ENCODE results near the gene DSCAML1.

DSCAML1 gene

DNA sequence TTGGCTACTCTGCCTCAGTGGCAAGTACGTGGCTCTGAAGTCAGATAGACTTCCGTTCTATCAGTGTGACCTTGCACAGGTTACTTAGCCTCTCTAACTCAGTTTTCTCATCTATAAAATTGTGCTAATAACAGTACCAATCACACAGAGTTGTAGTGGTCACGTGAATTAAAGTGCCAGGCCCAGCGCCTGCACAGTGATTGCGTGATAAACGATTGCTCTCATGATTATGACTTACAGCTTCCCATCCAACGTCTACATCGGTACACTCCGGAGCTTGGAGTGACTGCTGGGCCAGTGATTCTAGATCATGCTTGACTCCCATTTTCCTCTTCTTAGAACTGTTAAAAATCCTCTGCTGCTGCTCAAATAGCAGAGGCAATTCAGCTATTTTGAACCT is 247.6 kb downstream of the DSCAML1 start:
- no peak for DNase-seq
- TF ChIP-seq, protein P1, sequence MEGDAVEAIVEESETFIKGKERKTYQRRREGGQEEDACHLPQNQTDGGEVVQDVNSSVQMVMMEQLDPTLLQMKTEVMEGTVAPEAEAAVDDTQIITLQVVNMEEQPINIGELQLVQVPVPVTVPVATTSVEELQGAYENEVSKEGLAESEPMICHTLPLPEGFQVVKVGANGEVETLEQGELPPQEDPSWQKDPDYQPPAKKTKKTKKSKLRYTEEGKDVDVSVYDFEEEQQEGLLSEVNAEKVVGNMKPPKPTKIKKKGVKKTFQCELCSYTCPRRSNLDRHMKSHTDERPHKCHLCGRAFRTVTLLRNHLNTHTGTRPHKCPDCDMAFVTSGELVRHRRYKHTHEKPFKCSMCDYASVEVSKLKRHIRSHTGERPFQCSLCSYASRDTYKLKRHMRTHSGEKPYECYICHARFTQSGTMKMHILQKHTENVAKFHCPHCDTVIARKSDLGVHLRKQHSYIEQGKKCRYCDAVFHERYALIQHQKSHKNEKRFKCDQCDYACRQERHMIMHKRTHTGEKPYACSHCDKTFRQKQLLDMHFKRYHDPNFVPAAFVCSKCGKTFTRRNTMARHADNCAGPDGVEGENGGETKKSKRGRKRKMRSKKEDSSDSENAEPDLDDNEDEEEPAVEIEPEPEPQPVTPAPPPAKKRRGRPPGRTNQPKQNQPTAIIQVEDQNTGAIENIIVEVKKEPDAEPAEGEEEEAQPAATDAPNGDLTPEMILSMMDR (IDR thresholded peaks at IDR 0.05; ENCODE audit: low read depth, low read length): no peak
- Histone ChIP-seq H3K4me3 (ENCODE audit: low read depth, low read length) (no peak overlapping the region), H3K27me3 (no peaks in the 10 kb centered on the region), H3K9me3 (no peaks in the 10 kb centered on the region), H3K36me3 (no peaks in the 10 kb centered on the region), H3K4me1 (no peaks in the 10 kb centered on the region)

DNA sequence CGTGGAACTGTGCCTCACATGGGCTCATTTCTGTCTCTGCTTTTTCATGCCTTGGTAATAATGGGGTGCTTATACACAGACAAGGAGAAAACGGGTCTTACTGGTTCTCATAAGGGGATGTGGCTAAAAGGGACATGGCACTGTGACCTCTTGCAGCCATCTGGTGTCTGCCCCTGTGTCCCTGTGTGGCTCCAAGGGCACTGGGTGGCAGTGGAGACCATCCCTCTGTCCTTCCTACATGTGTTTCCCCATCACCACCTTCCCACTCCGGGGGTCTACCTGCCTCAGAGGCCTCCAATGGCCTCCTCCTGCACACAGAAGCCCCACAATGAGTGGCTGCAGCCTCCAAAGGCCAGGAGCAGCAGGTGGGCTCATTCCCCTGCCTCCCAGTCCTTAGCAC is 248.1 kb downstream of the DSCAML1 start:
- Histone ChIP-seq H3K4me3 (ENCODE audit: low read depth, low read length) (no peak overlapping the region), H3K9me3 (no peaks in the 10 kb centered on the region), H3K27me3 (no peaks in the 10 kb centered on the region), H3K36me3 (no peaks in the 10 kb centered on the region), H3K4me1 (peaks cover 5% of the 10 kb centered on the region)
- TF ChIP-seq, protein P1 (IDR thresholded peaks at IDR 0.05; ENCODE audit: low read depth, low read length): no peak
- no peak for DNase-seq

DNA sequence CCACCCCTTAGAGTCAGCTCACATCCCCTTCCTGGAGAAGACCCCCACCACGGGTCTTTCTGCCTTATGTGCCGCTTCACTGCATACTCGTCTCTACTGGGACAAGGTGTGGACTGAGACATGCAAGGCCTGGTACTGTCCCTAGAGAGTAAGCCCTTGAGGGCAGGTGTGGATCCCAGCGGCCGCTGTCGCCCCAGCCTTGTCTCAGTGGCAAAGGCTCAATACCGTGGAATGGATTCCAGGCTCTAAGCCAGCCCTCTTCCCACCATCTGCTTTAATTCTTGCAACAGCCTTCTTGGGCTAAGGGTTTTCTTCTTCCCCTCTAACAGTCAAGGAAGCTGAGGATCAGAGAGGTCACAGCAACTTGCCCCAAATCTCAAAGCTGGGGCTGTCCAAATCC is 249.1 kb downstream of the DSCAML1 start:
- no peak for DNase-seq
- Histone ChIP-seq H3K4me1 (peaks cover 5% of the 10 kb centered on the region), H3K36me3 (no peaks in the 10 kb centered on the region), H3K9me3 (no peaks in the 10 kb centered on the region), H3K27me3 (no peaks in the 10 kb centered on the region), H3K4me3 (ENCODE audit: low read depth, low read length) (no peak overlapping the region)
- TF ChIP-seq, protein P1 (IDR thresholded peaks at IDR 0.05; ENCODE audit: low read depth, low read length): no peak

DNA sequence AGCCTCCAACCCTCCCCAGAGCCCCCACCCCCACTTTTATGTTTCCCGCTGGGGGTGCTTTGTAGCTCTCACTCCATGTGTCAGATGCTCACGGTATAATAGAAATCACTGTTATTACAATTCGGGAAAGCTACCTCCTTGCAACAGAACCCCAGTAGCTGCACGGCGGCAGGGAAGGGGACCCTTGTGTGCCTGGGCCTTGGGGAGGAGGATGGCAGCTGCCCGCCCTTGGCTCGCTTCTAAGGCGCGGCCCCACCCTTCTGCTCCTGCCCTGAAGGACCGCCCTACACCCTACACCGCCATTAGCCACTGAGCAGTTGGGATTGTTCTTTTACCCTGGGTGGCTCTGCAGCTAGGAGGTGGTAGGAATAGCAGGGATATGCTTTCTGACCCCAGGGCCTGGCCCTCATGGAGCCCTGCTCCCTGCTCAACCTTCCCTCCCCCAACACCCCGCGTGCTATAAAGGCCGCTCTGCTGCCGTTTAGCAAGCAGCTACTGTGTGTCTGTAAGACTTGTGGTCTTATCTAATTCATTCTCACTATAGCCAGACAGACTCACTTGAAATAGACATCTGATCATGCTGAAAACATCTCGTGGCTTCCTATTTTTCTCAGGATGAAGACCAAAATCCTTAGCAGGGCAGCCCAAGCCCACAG is 249.7 kb downstream of the DSCAML1 start:
- no peak overlapping the region for H3K4me3 ChIP-seq (ENCODE audit: low read depth, low read length)
- peaks cover 5% of the 10 kb centered on the region for H3K4me1 ChIP-seq
- no peaks in the 10 kb centered on the region for H3K9me3 ChIP-seq
- DNase-seq: no peak
- no peaks in the 10 kb centered on the region for H3K27me3 ChIP-seq
- H3K36me3 ChIP-seq: no peaks in the 10 kb centered on the region
- TF ChIP-seq, protein P1 (IDR thresholded peaks at IDR 0.05; ENCODE audit: low read depth, low read length): no peak

DNA sequence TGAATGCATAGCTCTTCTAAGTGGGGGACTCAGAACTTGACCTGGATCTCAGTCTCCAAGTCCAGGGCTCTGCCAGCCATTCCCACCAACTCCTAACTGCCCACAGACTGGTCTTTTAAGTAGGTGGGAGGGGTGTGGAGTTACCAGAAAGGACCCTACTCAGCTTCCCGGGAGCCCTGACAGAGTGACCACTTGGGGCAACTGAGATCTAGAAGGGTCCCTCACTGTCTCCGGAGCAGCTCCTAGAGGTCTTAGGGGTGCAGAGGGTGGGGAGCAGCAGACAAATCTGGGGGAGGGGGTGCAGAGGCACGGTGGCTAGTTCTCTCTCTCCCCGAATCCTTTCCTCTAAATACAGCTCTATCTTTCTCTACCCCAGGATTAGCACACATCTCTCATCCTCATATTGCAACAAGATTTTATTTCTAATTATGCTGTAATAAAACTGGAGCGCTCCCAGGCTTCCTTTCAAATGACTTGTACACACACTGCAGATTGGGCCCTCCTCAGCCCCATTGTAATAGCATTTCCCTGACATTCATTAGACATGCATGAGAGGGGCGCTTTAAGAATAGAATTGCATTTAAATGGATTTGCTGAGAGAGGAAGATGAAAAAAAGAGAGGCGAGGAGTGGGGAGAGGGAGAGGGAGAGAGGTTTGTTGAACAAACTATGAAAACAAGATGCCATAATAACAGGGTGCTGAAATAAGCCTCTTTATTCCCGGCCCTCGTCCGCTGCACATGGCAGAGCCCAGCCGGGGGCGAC is 250.4 kb downstream of the DSCAML1 start:
- H3K27me3 ChIP-seq: no peaks in the 10 kb centered on the region
- no peaks in the 10 kb centered on the region for H3K36me3 ChIP-seq
- TF ChIP-seq, protein P1 (IDR thresholded peaks at IDR 0.05; ENCODE audit: low read depth, low read length): no peak
- peaks cover 5% of the 10 kb centered on the region for H3K4me1 ChIP-seq
- H3K4me3 ChIP-seq (ENCODE audit: low read depth, low read length): no peak overlapping the region
- H3K9me3 ChIP-seq: no peaks in the 10 kb centered on the region
- no peak for DNase-seq

DNA sequence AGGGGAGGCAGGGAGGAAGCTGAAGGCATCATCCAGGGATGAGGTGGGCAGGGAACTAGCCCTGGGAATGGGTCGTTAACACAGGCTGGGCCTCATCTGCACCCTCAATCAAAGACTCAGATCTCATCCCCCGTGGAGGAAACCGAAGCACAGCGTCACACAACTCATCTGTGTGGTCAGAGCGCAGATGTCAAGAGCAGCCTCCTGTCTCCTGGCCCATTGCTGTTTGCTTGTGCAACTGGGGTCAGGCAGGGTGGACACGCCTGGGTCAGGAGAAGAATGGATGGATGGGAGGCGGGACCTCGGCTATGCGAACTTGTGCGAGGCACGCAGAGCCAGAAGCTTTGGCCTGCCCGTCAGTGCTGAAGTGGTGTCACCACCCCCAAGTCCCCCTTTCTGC is 251.3 kb downstream of the DSCAML1 start:
- H3K4me1 ChIP-seq: peaks cover 5% of the 10 kb centered on the region
- no peak for DNase-seq
- no peaks in the 10 kb centered on the region for H3K27me3 ChIP-seq
- TF ChIP-seq, protein P1 (IDR thresholded peaks at IDR 0.05; ENCODE audit: low read depth, low read length): no peak
- H3K4me3 ChIP-seq (ENCODE audit: low read depth, low read length): no peak overlapping the region
- no peaks in the 10 kb centered on the region for H3K9me3 ChIP-seq
- no peaks in the 10 kb centered on the region for H3K36me3 ChIP-seq
